K562 (cell line): Measurements from ENCODE around the gene PPT1. TPM values are rescaled to one million over a fixed set of nuclear protein-coding genes. Genes with fewer than 3 reads are reported as not detected.
A peak's percentile ranks its signal among the peaks of the same experiment; 100 is the strongest.

ENCODE experiments used
- ADNP ChIP-seq: fragments of 200-800 bp; sonication (Bioruptor generic); IDR thresholded peaks from 2 replicates; pipeline ENCODE4 v1.6.1; 2016; ENCODE audit warnings: missing genetic modification characterization, missing compliant biosample characterization
- BACH1 ChIP-seq: fragments of 200-800 bp; sonication (Bioruptor generic); IDR thresholded peaks from 2 replicates; pipeline ENCODE4 v1.6.1; 2016; ENCODE audit warnings: missing genetic modification characterization, missing compliant biosample characterization
- CEBPG ChIP-seq, 3 experiments: fragments of 200-800 bp in 1 of 3; sonication (Bioruptor generic) in 1 of 3; sonication (generic) in 1 of 3; formaldehyde crosslinking in 1 of 3; IDR thresholded peaks in 2 of 3; conservative IDR thresholded peaks in 1 of 3; 2 replicates each; pipeline versions ENCODE4 v1.6.1 to v1.8.0; 2016 to 2022; ENCODE audit warnings: missing compliant biosample characterization in 2 of 3, missing genetic modification characterization in 2 of 3, mild to moderate bottlenecking in 1 of 3, missing genetic modification reagents in 1 of 3
- ETS2 ChIP-seq: IDR thresholded peaks from 2 replicates; pipeline ENCODE4 v1.6.1; 2016; ENCODE audit warnings: borderline replicate concordance, missing genetic modification characterization, mild to moderate bottlenecking, moderate library complexity, missing compliant biosample characterization; ENCODE audit not compliant: poor library complexity, severe bottlenecking
- FOXP1 ChIP-seq: sonication (generic); formaldehyde crosslinking; IDR thresholded peaks from 2 replicates; pipeline ENCODE4 v1.8.0; 2022; ENCODE audit warnings: mild to moderate bottlenecking, missing genetic modification reagents
- FUS ChIP-seq: fragments of 200-400 bp; formaldehyde crosslinking; optimal IDR thresholded peaks from 2 replicates; pipeline ENCODE3; 2017; ENCODE audit warnings: low read depth, low read length
- GTF2A2 ChIP-seq: IDR thresholded peaks from 2 replicates; pipeline ENCODE4 v1.6.1; 2016; ENCODE audit warnings: mild to moderate bottlenecking, missing genetic modification characterization, missing compliant biosample characterization
- GTF2E2 ChIP-seq: fragments of 200-800 bp; sonication (Bioruptor generic); IDR thresholded peaks from 2 replicates; pipeline ENCODE4 v1.6.1; 2016; ENCODE audit warnings: missing genetic modification characterization, missing compliant biosample characterization
- IFI16 ChIP-seq: fragments of 250-450 bp; sonication (Bioruptor Pico); IDR thresholded peaks from 2 replicates; pipeline ENCODE4 v2.1.2; 2022; ENCODE audit warnings: mild to moderate bottlenecking, inconsistent platforms
- KHSRP ChIP-seq: fragments of 450-650 bp; IDR thresholded peaks from 2 replicates; pipeline ENCODE4 v1.6.1; 2017
- MBD2 ChIP-seq: sonication (generic); IDR thresholded peaks from 2 replicates; pipeline ENCODE4 v1.6.1; 2016; ENCODE audit warnings: low read depth, borderline replicate concordance
- POLR2G ChIP-seq: fragments of 200-400 bp; formaldehyde crosslinking; IDR thresholded peaks from 2 replicates; pipeline ENCODE4 v1.6.1; 2017; ENCODE audit warnings: low read depth, mild to moderate bottlenecking, antibody characterized with exemption, low read length, moderate library complexity
- RHOXF2B ChIP-seq: fragments of 250-450 bp; sonication (Bioruptor Pico); conservative IDR thresholded peaks from 2 replicates; pipeline ENCODE4 v1.5.1; 2021
- SIN3A ChIP-seq, 2 experiments: fragments of 150-350 bp in 1 of 2; IDR thresholded peaks; 2 replicates each; pipeline ENCODE4 v1.6.1; 2011 to 2016; ENCODE audit warnings: borderline replicate concordance in 2 of 2, low read depth in 2 of 2, low read length in 2 of 2, mild to moderate bottlenecking in 2 of 2, moderate library complexity in 2 of 2; ENCODE audit not compliant: control insufficient read depth in 1 of 2
- XRCC3 ChIP-seq: fragments of 450-650 bp; IDR thresholded peaks from 2 replicates; pipeline ENCODE4 v1.6.1; 2017; ENCODE audit warnings: mild to moderate bottlenecking, moderate library complexity
- ZBTB17 ChIP-seq: fragments of 450-650 bp; formaldehyde crosslinking; IDR thresholded peaks from 2 replicates; pipeline ENCODE4 v1.4.0; 2020; ENCODE audit warnings: mild to moderate bottlenecking
- ZNF146 ChIP-seq: IDR thresholded peaks from one replicate; pipeline ENCODE4 v1.6.1; 2018; ENCODE audit warnings: missing compliant biosample characterization; ENCODE audit not compliant: unreplicated experiment
- ZNF274 ChIP-seq: IDR thresholded peaks from 2 replicates; pipeline ENCODE4 v1.6.1; 2011; ENCODE audit warnings: low read depth, mild to moderate bottlenecking, low read length, moderate library complexity, borderline replicate concordance
- ZNF347 ChIP-seq: fragments of 450-650 bp; formaldehyde crosslinking; IDR thresholded peaks from 2 replicates; pipeline ENCODE4 v1.4.0; 2020; ENCODE audit warnings: low read depth, mild to moderate bottlenecking, moderate library complexity
- ZNF407 ChIP-seq: fragments of 450-650 bp; IDR thresholded peaks from 2 replicates; pipeline ENCODE4 v1.6.1; 2016; ENCODE audit warnings: low read depth
- ZZZ3 ChIP-seq: fragments of 450-650 bp; IDR thresholded peaks from 2 replicates; pipeline ENCODE4 v1.6.1; 2016; ENCODE audit warnings: antibody characterized with exemption, mild to moderate bottlenecking, moderate library complexity
- polyA plus RNA-seq, 8 experiments: library from polyadenylated mRNA; depleted of rRNA in 4 of 8; stranded (reverse) in 5 of 8; unstranded in 3 of 8; fragments of >200 nt; fragmentation: Nextera tagmentation in 2 of 8; fragmentation: Illumina TruSeq in 1 of 8; extraction: Ambion mirVana in 2 of 8; extraction: Trizol in 1 of 8; gene quantifications; 2 replicates each; pipeline versions ENCODE4 v1.2.1 to v1.2.3, GENCODE V29; 2011 to 2014; ENCODE audit warnings: inconsistent platforms in 1 of 8, missing spikeins in 1 of 8
- total RNA-seq, 7 experiments: library from RNA; depleted of rRNA in 6 of 7; stranded (reverse); fragments of >200 nt in 6 of 7; fragmentation: Illumina TruSeq in 2 of 7; extraction: Trizol in 2 of 7; gene quantifications; 2 replicates each; pipeline versions ENCODE4 v1.2.1 to v1.2.3, GENCODE V29; 2011 to 2021; ENCODE audit warnings: low replicate concordance in 1 of 7

The PPT1 gene
- total and polyA plus RNA-seq, 9 of the 15 experiments (the other 6 are each of a cell fraction or from before 2014, with no cell fraction given): 72.2 to 285 (median 143) TPM

DNA sequence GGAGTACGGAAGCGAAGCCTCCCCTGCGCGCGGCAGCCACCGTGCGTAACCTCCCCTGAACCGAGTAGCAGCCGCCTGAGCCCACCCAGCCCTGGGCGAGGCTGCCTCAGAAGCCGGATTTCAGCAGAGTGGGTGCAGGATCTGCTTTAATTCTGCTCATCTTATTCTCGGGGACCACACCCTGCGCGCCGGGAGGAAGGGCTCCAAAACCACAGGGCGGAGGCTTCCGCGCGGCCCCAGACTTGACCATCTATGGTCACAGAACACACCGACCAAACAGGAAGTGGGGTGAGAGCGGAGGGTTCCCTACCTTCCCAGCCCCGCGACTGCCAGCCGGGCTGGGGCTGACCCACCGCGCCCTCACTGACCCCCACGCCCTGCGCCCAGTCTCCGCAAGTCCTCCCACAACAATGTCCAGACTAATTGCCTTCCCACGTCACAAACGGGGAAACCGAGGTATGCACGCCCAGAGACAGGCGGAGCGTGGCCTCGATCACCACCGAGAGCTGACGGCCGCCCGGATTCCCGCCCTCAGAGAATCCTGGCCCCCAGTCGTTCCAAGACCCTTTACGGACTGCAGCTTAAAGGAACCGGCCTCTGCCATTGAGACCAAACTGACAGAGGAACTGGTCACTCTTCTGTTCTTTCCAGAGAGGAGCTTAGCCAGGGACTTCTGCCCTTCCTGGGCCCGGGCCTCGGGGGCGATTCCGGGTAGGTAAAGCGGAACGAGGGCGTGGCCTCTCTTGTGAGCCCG lies 57.1 kb downstream of the PPT1 start (continued):
- no peak for TF ChIP-seq CEBPG (CRISPR knock-in tag; IDR thresholded peaks at IDR 0.05)
- no peak for TF ChIP-seq CEBPG (tag; conservative IDR thresholded peaks at IDR 0.05 in 1 of 2, IDR thresholded peaks at IDR 0.05 in 1 of 2)
- TF ChIP-seq GTF2A2 (tag): no peak
- TF ChIP-seq GTF2E2 (tag): peak; percentile 99
- peak; percentile 75 for TF ChIP-seq MBD2
- TF ChIP-seq ZNF146 (CRISPR knock-in tag): no peak
- TF ChIP-seq ZZZ3: no peak
- TF ChIP-seq BACH1 (tag): peak; percentile 81; the same call in 1 of the 2 replicates
- TF ChIP-seq RHOXF2B (CRISPR knock-in tag): peak; percentile 87
- TF ChIP-seq FOXP1 (CRISPR knock-in tag): 0 out of 2 replicates have a peak, but pooled peaks have one; percentile 25
- peak; percentile 87 for TF ChIP-seq ZBTB17 (CRISPR knock-in tag)
- no peak for TF ChIP-seq XRCC3
- TF ChIP-seq FUS: no peak
- TF ChIP-seq POLR2G: peak; percentile 94
- TF ChIP-seq ADNP (tag): no peak
- TF ChIP-seq ETS2 (tag): no peak
- TF ChIP-seq KHSRP: no peak
- 0 out of 2 replicates have a peak, but pooled peaks have one; percentile 15 for TF ChIP-seq ZNF407
- peak; percentile 16 to 64; a peak in 2 of 4 replicates for TF ChIP-seq SIN3A (IDR thresholded peaks at IDR 0.05; ENCODE audit: borderline replicate concordance in 2 of 2, control insufficient read depth in 1 of 2, low read depth in 2 of 2, low read length in 2 of 2)
- no peak for TF ChIP-seq ZNF274
- no peak for TF ChIP-seq IFI16 (CRISPR knock-in tag)
- no peak for TF ChIP-seq ZNF347 (CRISPR knock-in tag)
